ENCODE measurements around the gene MSX2. TPM values are rescaled to one million over a fixed set of nuclear protein-coding genes. Genes with fewer than 3 reads are reported as not detected.

The MSX2 gene
- polyA plus RNA-seq, 4 donors = 0.10 to 1.2 (median 0.76) TPM

GRCh38 chr5:174717826-174718455 lies 6.4 kb upstream of the MSX2 start:
- DNase-seq (ENCODE audit: low read depth in 4 of 4, low spot score in 3 of 4) = no peak

GRCh38 chr5:174718880-174719610 lies 5.3 kb upstream of the MSX2 start:
- no peak for DNase-seq (ENCODE audit: low read depth in 4 of 4, low spot score in 3 of 4)

GRCh38 chr5:174719793-174720611 lies 4.4 kb upstream of the MSX2 start:
- DNase-seq (ENCODE audit: low read depth in 4 of 4, low spot score in 3 of 4) = no peak

GRCh38 chr5:174720612-174721529 lies 3.5 kb upstream of the MSX2 start:
- no peak for DNase-seq (ENCODE audit: low read depth in 4 of 4, low spot score in 3 of 4)

- no peak for DNase-seq (ENCODE audit: low read depth in 4 of 4, low spot score in 3 of 4)
Observed at GRCh38 chr5:174721530-174722432, 2.6 kb upstream of the MSX2 start.

GRCh38 chr5:174722500-174722899 lies 1.9 kb upstream of the MSX2 start:
- no peak for DNase-seq (ENCODE audit: low read depth in 4 of 4, low spot score in 3 of 4)

- DNase-seq (ENCODE audit: low read depth in 4 of 4, low spot score in 3 of 4) = no peak
Observed at GRCh38 chr5:174723315-174723978, 935 bp upstream of the MSX2 start.

DNA sequence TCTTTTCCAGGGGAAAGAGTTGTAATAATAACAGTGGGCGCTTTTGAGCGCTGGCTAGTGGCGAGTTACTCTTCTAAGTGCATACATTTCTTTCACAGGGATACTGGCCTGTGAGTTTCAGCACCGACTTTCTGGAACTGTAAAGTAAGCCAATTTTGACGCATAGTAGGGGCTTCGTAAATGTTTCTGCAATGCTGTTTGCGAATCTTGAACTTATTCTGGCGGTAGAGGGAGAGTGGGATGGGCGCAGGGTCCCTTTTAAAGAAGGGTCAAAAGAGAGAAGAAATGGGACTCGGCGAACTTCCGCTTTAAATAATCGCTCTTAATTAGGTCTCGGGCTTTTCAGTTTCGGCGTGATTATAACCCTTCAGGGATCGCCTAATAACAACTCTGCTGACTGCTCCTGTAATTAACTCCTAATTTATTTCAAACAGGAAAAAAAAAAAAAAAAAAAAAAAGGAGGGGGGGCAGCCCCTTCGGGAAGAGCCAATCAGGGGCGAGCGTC lies 351 bp upstream of the MSX2 start:
- DNase-seq (ENCODE audit: low read depth in 4 of 4, low spot score in 3 of 4) = no peak

DNA sequence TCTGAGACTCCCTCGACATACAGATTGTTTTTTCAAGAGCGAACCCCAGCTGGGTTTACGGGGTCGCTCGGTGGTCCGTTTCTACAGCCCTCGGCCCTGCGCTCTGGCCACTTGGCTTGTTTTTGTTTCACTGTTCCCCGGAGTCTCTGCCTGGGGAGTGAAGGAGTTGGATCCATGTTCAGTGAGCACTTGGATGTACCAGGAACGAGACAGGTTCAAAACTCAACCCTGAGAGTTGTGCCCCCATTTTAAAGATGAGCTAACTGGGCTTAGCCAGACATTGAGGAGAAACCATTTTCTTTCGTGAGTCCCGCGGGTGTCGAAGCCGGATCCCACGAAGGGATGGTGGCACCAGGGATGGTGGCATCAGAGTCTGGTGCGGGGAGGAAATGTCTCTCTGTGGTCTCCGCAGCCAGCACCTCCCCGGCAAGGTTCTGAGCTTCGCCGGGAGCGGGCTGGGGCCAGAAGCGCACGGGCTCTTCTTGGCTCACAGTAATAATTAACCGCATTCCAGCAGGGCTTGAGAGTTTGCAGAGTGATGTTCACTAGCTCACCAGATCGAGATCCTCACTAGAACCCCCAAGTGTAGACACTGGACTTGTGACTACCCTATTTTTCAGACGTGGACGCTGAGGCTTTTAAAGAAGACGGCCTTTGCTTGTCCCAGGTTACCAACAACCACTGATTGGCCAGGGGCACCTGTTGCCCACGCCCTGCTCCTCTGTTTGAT lies 1.0 kb downstream of the MSX2 start:
- DNase-seq (ENCODE audit: low read depth in 4 of 4, low spot score in 3 of 4) = no peak

DNA sequence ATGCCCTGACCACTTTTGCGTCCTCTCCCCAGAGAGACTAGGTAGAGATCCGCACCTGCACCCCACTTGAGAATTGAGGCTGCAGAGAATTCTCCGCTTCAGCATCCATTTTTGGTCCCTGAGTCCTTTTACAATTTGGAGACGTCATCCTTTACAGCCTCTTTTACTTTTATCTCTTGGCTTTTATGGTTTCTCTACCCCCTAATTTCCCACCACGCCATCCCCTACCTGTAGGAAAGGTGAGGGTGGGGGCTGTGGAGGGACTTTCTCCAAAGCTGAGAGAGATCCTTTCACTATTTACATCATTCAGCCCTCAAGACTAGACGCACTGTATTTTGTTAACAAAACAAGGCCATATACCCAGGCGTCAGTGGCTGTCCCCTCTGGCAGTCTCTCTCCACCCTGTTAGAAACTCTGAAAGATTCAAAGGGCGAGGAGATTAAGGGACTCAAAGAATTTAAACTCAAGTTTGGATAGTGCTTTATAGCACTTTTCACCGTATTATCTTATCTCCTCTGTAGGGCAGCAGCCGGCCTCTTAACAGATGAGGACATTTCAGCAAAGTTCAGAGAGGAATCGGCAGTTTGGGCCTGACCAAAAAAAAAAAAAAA lies 1.7 kb downstream of the MSX2 start:
- DNase-seq (ENCODE audit: low read depth in 4 of 4, low spot score in 3 of 4) = no peak

GRCh38 chr5:174726916-174727793 lies 2.8 kb downstream of the MSX2 start:
- DNase-seq (ENCODE audit: low read depth in 4 of 4, low spot score in 3 of 4) = no peak

DNA sequence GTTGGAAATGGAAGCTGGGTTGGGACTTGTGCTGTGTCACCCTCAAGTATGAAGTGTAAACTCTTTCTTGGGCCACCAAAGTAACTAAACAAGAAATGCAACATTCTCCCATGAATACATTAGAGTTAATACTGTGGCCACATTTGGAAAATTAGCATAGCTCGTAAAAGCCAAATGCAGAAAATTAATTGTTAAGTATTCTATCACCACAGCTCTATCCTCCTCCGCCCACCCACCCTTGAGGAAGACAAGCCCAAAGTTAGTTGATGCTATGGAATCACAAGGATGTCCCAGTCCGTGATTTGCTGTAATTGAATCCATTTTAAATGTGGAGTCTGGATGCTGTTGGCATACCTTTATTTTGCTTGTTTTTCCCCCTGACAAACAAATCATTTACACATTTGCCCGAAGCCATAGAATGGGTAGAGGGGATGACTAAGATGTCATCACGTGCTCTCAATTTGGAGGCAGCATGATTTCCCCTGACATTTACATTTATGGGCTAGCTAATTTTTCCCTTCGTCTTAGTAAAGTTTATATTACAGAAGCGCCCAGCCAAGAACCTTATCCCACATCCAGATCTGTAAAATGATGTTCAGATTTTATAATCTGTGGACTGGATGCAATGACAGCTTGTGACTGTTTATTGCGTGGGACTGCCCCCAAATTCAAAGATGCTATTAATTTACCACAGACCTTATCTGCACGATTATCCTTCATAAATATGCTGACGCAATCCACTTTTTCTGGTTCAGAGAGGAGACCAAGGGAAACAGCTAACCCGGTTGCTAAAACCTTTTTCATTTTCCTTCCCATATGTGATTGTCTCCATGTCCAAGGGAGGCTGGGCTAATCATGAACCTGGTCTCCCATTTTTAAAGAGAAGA lies 3.7 kb downstream of the MSX2 start:
- no peak for DNase-seq (ENCODE audit: low read depth in 4 of 4, low spot score in 3 of 4)

- no peak for DNase-seq (ENCODE audit: low read depth in 4 of 4, low spot score in 3 of 4)
Observed at GRCh38 chr5:174729075-174729680, 4.8 kb downstream of the MSX2 start.

DNA sequence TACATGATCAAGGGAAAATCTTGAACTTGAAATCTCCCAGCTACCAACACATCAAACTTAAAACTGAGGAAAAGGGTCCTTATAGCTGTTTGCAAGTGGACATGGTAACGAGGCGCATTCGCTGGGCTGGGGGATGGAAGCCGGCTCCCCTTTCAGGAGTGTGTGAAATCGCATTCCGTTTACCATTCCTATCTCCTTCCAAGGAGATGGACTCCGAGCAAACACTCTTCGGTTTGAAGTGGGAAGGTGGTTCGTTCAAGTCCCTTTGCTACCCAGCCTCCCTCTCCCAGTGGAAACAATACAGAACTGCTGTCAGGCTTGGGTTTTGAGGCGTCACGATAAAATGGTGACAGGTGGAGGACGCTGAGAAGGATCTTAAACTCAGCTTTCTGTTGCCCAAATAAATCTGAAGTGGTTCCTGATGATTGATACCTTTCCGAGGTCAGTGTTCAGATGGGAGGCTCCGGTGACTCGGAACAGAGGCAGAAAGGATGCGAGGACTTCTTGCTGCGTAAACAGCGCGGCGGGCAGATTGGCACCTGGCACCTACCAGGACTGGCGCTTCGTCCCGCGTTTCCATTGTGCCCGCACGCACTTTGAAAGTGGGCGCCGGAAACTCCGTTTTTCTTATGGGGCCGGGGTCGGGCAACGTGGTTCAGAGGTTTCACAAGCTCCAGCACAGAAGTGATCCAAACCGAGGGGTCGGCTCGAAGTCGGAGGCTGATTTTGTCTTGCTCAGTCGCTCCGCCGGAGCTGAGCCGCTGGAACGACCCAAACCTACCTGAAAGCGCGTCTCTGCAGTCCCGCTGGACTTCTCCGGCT lies 7.0 kb downstream of the MSX2 start:
- no peak for DNase-seq (ENCODE audit: low read depth in 4 of 4, low spot score in 3 of 4)
